ENCODE data around the gene TAF1C. TPM values are rescaled to one million over a fixed set of nuclear protein-coding genes. Genes with fewer than 3 reads are reported as not detected.

TAF1C gene
- total and polyA plus RNA-seq, 2 of the 8 experiments (the other 6 are each of a cell fraction or from before 2014, with no cell fraction given), result 44.6 to 63.8 TPM

DNA sequence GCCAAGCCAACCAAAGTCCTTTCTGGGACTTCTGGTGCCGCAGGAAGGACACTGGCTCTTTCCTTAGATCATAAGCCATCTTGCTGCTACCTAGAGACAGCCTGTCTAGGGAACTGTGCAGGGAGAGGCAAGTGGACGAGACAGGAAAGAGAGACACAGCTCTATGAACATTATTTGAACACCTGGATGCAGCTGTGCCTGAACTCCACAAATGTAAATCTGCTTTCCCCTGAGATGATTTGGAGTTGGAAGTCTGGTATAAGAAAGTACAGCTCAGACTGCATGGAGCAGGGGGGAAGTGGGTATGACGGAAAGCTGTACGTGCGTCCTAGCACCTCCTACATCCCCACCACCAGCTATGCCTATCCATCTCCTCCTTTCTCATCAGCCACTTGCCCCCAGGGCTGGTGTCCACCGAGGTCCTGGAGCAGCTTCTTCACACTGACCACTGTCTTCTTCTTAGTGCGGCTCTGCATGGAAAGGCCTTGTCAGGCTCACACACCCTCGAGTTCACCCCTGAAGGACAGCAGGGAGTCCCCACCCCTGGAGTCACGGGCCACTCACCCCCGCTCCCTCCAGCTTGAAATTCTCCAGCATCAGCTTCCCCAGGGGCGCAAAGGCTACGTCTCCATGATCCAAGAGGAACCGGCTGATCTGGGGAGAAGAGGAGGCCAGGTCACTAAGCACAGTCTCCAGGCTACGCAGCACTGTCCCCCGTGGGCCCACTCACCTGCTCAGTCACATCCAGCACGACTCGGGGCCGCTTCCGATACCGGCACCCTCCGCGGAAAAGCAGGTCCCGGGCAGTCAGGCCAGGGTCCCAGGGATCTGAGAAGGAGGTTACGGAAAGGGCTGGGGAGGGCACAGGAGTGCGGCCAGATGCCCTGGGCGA lies 3.9 kb downstream of the TAF1C start:
- Histone ChIP-seq H3K4me2 (ENCODE audit: insufficient read depth in 1 of 2, low read depth in 2 of 2, low read length in 2 of 2) (no peak overlapping the region), H2BK120ac (replicated peaks; ENCODE audit: low read depth, low read length) (no peak overlapping the region), H4K5ac (ENCODE audit: insufficient read length, low read depth, low read length) (no peak overlapping the region), H3K27ac (ENCODE audit: low read depth, low read length) (no peak overlapping the region), H4K20me1 (replicated peaks in 1 of 2; ENCODE audit: control insufficient read depth in 1 of 2, insufficient read depth in 2 of 2, low read length in 2 of 2) (peaks cover 9 to 14% of the 10 kb centered on the region in 2 experiments), H3K9me3 (ENCODE audit: insufficient read depth in 2 of 2, low read depth in 1 of 2, low read length in 1 of 2) (no peaks in the 10 kb centered on the region), H3K79me2 (ENCODE audit: control insufficient read depth in 1 of 2, insufficient read depth in 2 of 2, low read length in 2 of 2) (peaks cover 0 to 29% of the 10 kb centered on the region in 2 experiments; a peak in 2 of 4 replicates), H3K23me2 (ENCODE audit: low read depth, low read length) (peaks cover 4% of the 10 kb centered on the region; the same call in 1 of the 2 replicates), H2AK5ac (ENCODE audit: low read depth, low read length) (no peak overlapping the region), H3K27me3 (replicated peaks in 1 of 4; ENCODE audit: control insufficient read depth in 3 of 4, extremely low read depth in 1 of 4, insufficient read depth in 3 of 4, low read length in 3 of 4) (no peaks in the 10 kb centered on the region), H3K79me1 (ENCODE audit: low read depth, low read length) (peaks cover 12% of the 10 kb centered on the region), H3K36me3 (ENCODE audit: control insufficient read depth in 2 of 4, insufficient read depth in 4 of 4, low read length in 3 of 4) (peaks cover 6 to 48% (median 33%) of the 10 kb centered on the region in 4 experiments), H3K9ac (replicated peaks in 1 of 4; ENCODE audit: extremely low read depth in 1 of 4, low read depth in 3 of 4, low read length in 3 of 4) (no peak overlapping the region), H3K4me1 (replicated peaks in 1 of 4; ENCODE audit: control insufficient read depth in 3 of 4, insufficient read depth in 4 of 4, low read length in 3 of 4) (peaks cover 0 to 2% (median 0%) of the 10 kb centered on the region in 4 experiments; a peak in 2 of 7 replicates), H2BK15ac (ENCODE audit: low read length) (no peak overlapping the region), H2BK12ac (ENCODE audit: low read depth, low read length) (no peak overlapping the region), H3K4me3 (ENCODE audit: extremely low read depth in 1 of 4, insufficient read depth in 2 of 4, low read depth in 3 of 4, low read length in 4 of 4) (no peak overlapping the region), H2BK5ac (ENCODE audit: low read depth, low read length) (no peak overlapping the region), H3K56ac (replicated peaks; ENCODE audit: insufficient read length, low read depth, low read length) (no peak overlapping the region), H2BK20ac (ENCODE audit: low read length) (no peak overlapping the region), H3K23ac (ENCODE audit: insufficient read length) (no peak overlapping the region), H4K91ac (replicated peaks; ENCODE audit: insufficient read length, low read length) (no peak overlapping the region), H2AFZ (ENCODE audit: low read length) (no peak overlapping the region), H4K8ac (ENCODE audit: extremely low read depth, insufficient read depth, low read length) (no peak overlapping the region), H3K4ac (replicated peaks; ENCODE audit: insufficient read length, low read depth, low read length) (no peak overlapping the region), H3K14ac (ENCODE audit: insufficient read length) (no peak overlapping the region), H3K18ac (ENCODE audit: extremely low read depth, low read length) (no peak overlapping the region)
- CTCF ChIA-PET (ENCODE audit: partially characterized antibody), result interaction anchor here (0.6 to 6.9 kb wide), 10 partner anchors 8 to 301 kb away, joined by 3 to 54 read pairs (median 4); no protein-coding TSS in a partner anchor
- no peak for DNase-seq (ENCODE audit: low read depth in 1 of 2, low spot score in 2 of 2)
- 93% methylated on average over 26 of the region's 26 CpGs; no CpG with 5 or more reads in 1 of the 2 experiments for WGBS, 2 experiments (ENCODE audit: extremely low coverage in 1 of 2, insufficient coverage in 1 of 2, insufficient read length in 1 of 2, insufficient replicate concordance in 2 of 2, low coverage in 1 of 2, low lambda C conversion rate in 2 of 2, missing lambda C conversion rate in 1 of 2)
- no peak for TF ChIP-seq CREB1 (IDR thresholded peaks at IDR 0.05)
- TF ChIP-seq GTF2F1 (IDR thresholded peaks at IDR 0.05; ENCODE audit: borderline replicate concordance, low read depth, low read length), result no peak
- no peak for TF ChIP-seq SAP30 (IDR thresholded peaks at IDR 0.05; ENCODE audit: insufficient read depth, insufficient replicate concordance, low read length)
- no peak for TF ChIP-seq SP1 (IDR thresholded peaks at IDR 0.05; ENCODE audit: low read depth, low read length)
- TF ChIP-seq CHD2 (IDR thresholded peaks at IDR 0.05; ENCODE audit: low read length), result no peak
- TF ChIP-seq BRCA1 (IDR thresholded peaks at IDR 0.05; ENCODE audit: low read depth, low read length), result no peak
- TF ChIP-seq GABPA (IDR thresholded peaks at IDR 0.05; ENCODE audit: borderline replicate concordance, insufficient read depth, low read length), result no peak
- TF ChIP-seq POLR2AphosphoS5 (IDR thresholded peaks at IDR 0.05; ENCODE audit: low read depth, low read length), result no peak
- no peak for TF ChIP-seq RNF2 (IDR thresholded peaks at IDR 0.05; ENCODE audit: borderline replicate concordance, low read depth, low read length, missing control alignments, poor library complexity, severe bottlenecking)
- POLR2A ChIA-PET (ENCODE audit: partially characterized antibody), result interaction anchor here (2.2 kb wide), 1 partner anchor 10 kb away, joined by 6 read pairs; no protein-coding TSS in a partner anchor
- FAIRE-seq, result no peak
